K562 (cell line): ENCODE measurements around the gene B3GAT1. TPM values are rescaled to one million over a fixed set of nuclear protein-coding genes. Genes with fewer than 3 reads are reported as not detected.

Experiments
- ATAC-seq: fragments of 200-7000 bp; cut with Tn5 transposase; 3 replicates; pipeline ENCODE4 v1.9.1; 2020; ENCODE audit warnings: moderate library complexity
- BruUV-seq: library from RNA; stranded (reverse); fragments of 400-500 nt; replicated peaks from 2 replicates; lab custom pipeline; 2021; lab: Mats Ljungman, UMichigan
- CTCF ChIA-PET: fragments of 300-600 bp; formaldehyde crosslinking; extraction: SDS; loops from one replicate; lab custom pipeline; 2021; ENCODE audit warnings: low intra/inter-chr PET ratio; lab: Yijun Ruan, JAX
- POLR2A ChIA-PET: fragments of 300-600, 350-650 bp; sonication (Branson Sonifier 250); formaldehyde crosslinking; extraction: SDS; loops from one replicate; lab custom pipeline; 2021; ENCODE audit warnings: antibody characterized with exemption, inconsistent platforms; lab: Yijun Ruan, JAX
- DNase-seq, 4 experiments: peaks; one replicate each; pipeline versions ENCODE4 v3.0.0 to v3.0.0-alpha.2; 2011 to 2018; ENCODE audit warnings: low spot score in 3 of 4, mixed read lengths in 3 of 4; ENCODE audit errors: extremely low read depth in 1 of 4
- FAIRE-seq: peaks from 2 replicates; lab custom pipeline; 2011; peaks lifted over from hg19 to GRCh38; lab: Jason Lieb, UNC
- H2AFZ ChIP-seq: 2 replicates; pipeline ENCODE4 v1.6.0; 2011; ENCODE audit warnings: low read depth, low read length, control low read depth, inconsistent platforms
- H3K27ac ChIP-seq: fragments of 200-600 bp; 3 replicates; pipeline ENCODE4 v1.8.0; 2011; ENCODE audit warnings: low read depth, mild to moderate bottlenecking, control low read depth, inconsistent platforms, low read length, moderate library complexity, mixed read lengths; ENCODE audit errors: extremely low read depth
- H3K27me3 ChIP-seq, 2 experiments: fragments of 300-600 bp in 1 of 2; 2 replicates in 1 of 2; 3 replicates in 1 of 2; pipeline versions ENCODE4 v1.6.0 to v1.8.0; 2011; ENCODE audit warnings: inconsistent platforms in 2 of 2, low read length in 2 of 2, mild to moderate bottlenecking in 1 of 2, mixed read lengths in 1 of 2, moderate library complexity in 1 of 2; ENCODE audit not compliant: control insufficient read depth in 2 of 2, insufficient read depth in 2 of 2
- H3K36me3 ChIP-seq: fragments of 300-600 bp; 3 replicates; pipeline ENCODE4 v1.8.0; 2011; ENCODE audit warnings: mild to moderate bottlenecking, low read length, inconsistent platforms; ENCODE audit not compliant: control insufficient read depth, insufficient read depth
- H3K4me1 ChIP-seq, 2 experiments: fragments of 200-600 bp in 1 of 2; replicated peaks in 1 of 2; 2 replicates in 1 of 2; 3 replicates in 1 of 2; pipeline versions ENCODE4 v1.5.1 to v1.8.0; 2011; ENCODE audit warnings: inconsistent platforms in 2 of 2, low read length in 2 of 2, mild to moderate bottlenecking in 1 of 2, mixed read lengths in 1 of 2, moderate library complexity in 1 of 2; ENCODE audit not compliant: control insufficient read depth in 2 of 2, insufficient read depth in 2 of 2
- H3K4me2 ChIP-seq: 2 replicates; pipeline ENCODE4 v1.6.1; 2011; ENCODE audit warnings: low read length, control low read depth, inconsistent platforms, mixed read lengths; ENCODE audit not compliant: insufficient read depth
- H3K4me3 ChIP-seq: fragments of 200-600 bp; sonication (generic), shearing (Covaris generic); 2 replicates; pipeline ENCODE4 v1.5.1; 2016; ENCODE audit warnings: control low read depth, inconsistent platforms
- H3K79me2 ChIP-seq: fragments of 200-600 bp; 3 replicates; pipeline ENCODE4 v1.8.0; 2011; ENCODE audit warnings: low read length, inconsistent platforms; ENCODE audit not compliant: control insufficient read depth, insufficient read depth
- H3K9ac ChIP-seq, 2 experiments: 2 replicates each; pipeline versions ENCODE4 v1.6.0 to v1.6.1; 2011; ENCODE audit warnings: low read depth in 2 of 2, low read length in 2 of 2, control low read depth in 1 of 2, inconsistent platforms in 1 of 2, mild to moderate bottlenecking in 1 of 2, mixed read lengths in 1 of 2; ENCODE audit not compliant: insufficient read depth in 1 of 2
- H3K9me1 ChIP-seq: one replicate; pipeline ENCODE4 v1.6.0; 2011; ENCODE audit warnings: inconsistent platforms, mild to moderate bottlenecking, low read length, moderate library complexity; ENCODE audit not compliant: control insufficient read depth, insufficient read depth
- H3K9me3 ChIP-seq: replicated peaks from 2 replicates; pipeline ENCODE4 v1.5.1; 2011; ENCODE audit warnings: low read depth, low read length, inconsistent platforms; ENCODE audit not compliant: control insufficient read depth, insufficient read depth
- H4K20me1 ChIP-seq: replicated peaks from 2 replicates; pipeline ENCODE4 v1.6.1; 2011; ENCODE audit warnings: low read length, inconsistent platforms, mixed read lengths; ENCODE audit not compliant: control insufficient read depth, insufficient read depth
- CAMTA2 ChIP-seq: fragments of 250-450 bp; sonication (Bioruptor Pico); conservative IDR thresholded peaks from 2 replicates; pipeline ENCODE4 v1.5.1; 2022
- ETV1 ChIP-seq: fragments of 450-650 bp; conservative IDR thresholded peaks from 2 replicates; pipeline ENCODE4 v1.6.1; 2016; ENCODE audit warnings: missing genetic modification characterization, control low read depth, low read depth, missing compliant biosample characterization
- TAF15 ChIP-seq: fragments of 200-400 bp; formaldehyde crosslinking; IDR thresholded peaks from 2 replicates; pipeline ENCODE4 v1.6.1; 2017; ENCODE audit warnings: mild to moderate bottlenecking, low read depth, low read length, moderate library complexity
- TFAP4 ChIP-seq: sonication (generic); formaldehyde crosslinking; IDR thresholded peaks from 2 replicates; pipeline ENCODE4 v1.8.0; 2022; ENCODE audit warnings: missing genetic modification reagents, mild to moderate bottlenecking, moderate library complexity, borderline replicate concordance
- ZFP91 ChIP-seq: sonication (generic); formaldehyde crosslinking; IDR thresholded peaks from 2 replicates; pipeline ENCODE4 v1.8.0; 2022; ENCODE audit warnings: mild to moderate bottlenecking, missing genetic modification reagents
- ZKSCAN1 ChIP-seq: fragments of 150-350 bp; IDR thresholded peaks from 2 replicates; pipeline ENCODE4 v1.6.1; 2016; ENCODE audit warnings: low read depth, low read length
- WGBS: fragments of 100-300 bp; shearing (Covaris generic); methylation state at CpG from one replicate; pipeline ENCODE4 v1.1.6; 2016; ENCODE audit warnings: low coverage, mixed read lengths; ENCODE audit not compliant: insufficient coverage; ENCODE audit errors: missing lambda C conversion rate; 5-methylcytosine and 5-hydroxymethylcytosine counted together
- in situ Hi-C: fragments of 300-500 bp; cut with MboI; formaldehyde crosslinking; loops from 4 replicates; pipeline ENCODE4 v1.15.0; 2018; ENCODE audit warnings: inconsistent platforms, mixed read lengths
- intact Hi-C: fragments of 100-400 bp; cut with micrococcal nuclease; formaldehyde crosslinking; loops from 2 replicates; pipeline ENCODE4 v1.14.2; 2022
- polyA plus RNA-seq, 8 experiments: library from polyadenylated mRNA; depleted of rRNA in 4 of 8; stranded (reverse) in 5 of 8; unstranded in 3 of 8; fragments of >200 nt; fragmentation: Nextera tagmentation in 2 of 8; fragmentation: Illumina TruSeq in 1 of 8; extraction: Ambion mirVana in 2 of 8; extraction: Trizol in 1 of 8; gene quantifications; 2 replicates each; pipeline versions ENCODE4 v1.2.1 to v1.2.3, GENCODE V29; 2011 to 2014; ENCODE audit warnings: inconsistent platforms in 1 of 8, missing spikeins in 1 of 8
- total RNA-seq, 7 experiments: library from RNA; depleted of rRNA in 6 of 7; stranded (reverse); fragments of >200 nt in 6 of 7; fragmentation: Illumina TruSeq in 2 of 7; extraction: Trizol in 2 of 7; gene quantifications; 2 replicates each; pipeline versions ENCODE4 v1.2.1 to v1.2.3, GENCODE V29; 2011 to 2021; ENCODE audit warnings: low replicate concordance in 1 of 7

The B3GAT1 gene
- total and polyA plus RNA-seq, 9 of the 15 experiments (the other 6 are each of a cell fraction or from before 2014, with no cell fraction given), result 0.01 to 0.53 (median 0.14) TPM; not detected in 1

GRCh38 chr11:134333946-134334345 is 78.1 kb downstream of the B3GAT1 start:
- no peaks in the 10 kb centered on the region for H3K9me3 ChIP-seq
- no peaks in the 10 kb centered on the region for H4K20me1 ChIP-seq
- TF ChIP-seq CAMTA2 (CRISPR knock-in tag) (no peak), ZFP91 (CRISPR knock-in tag) (no peak), TFAP4 (CRISPR knock-in tag) (peak; percentile 33; the same call in 1 of the 2 replicates), TAF15 (no peak), ETV1 (tag) (no peak), ZKSCAN1 (no peak)
- ATAC-seq, result no peak
- H3K9me1 ChIP-seq, result no peaks in the 10 kb centered on the region
- in situ Hi-C loops (no loop called here), intact Hi-C loops (no loop called here)
- H3K4me2 ChIP-seq, result no peak overlapping the region
- BruUV-seq, result no TSS peak
- no peak for FAIRE-seq
- ChIA-PET CTCF (no interaction called here), POLR2A (interaction anchor here (1.2 kb wide), 1 partner anchor 10 kb away, joined by 3 read pairs; no protein-coding TSS in a partner anchor)
- 0 out of 3 replicates have a peak, but pooled peaks cover 2% of the 10 kb centered on the region for H3K79me2 ChIP-seq
- DNase-seq, result no peak
- H3K36me3 ChIP-seq, result no peaks in the 10 kb centered on the region
- peaks cover 4 to 5% of the 10 kb centered on the region in 2 experiments; a peak in 3 of 5 replicates for H3K27me3 ChIP-seq
- no peak overlapping the region for H3K4me3 ChIP-seq
- no peak overlapping the region for H3K27ac ChIP-seq
- H2AFZ ChIP-seq, result no peak overlapping the region
- H3K9ac ChIP-seq, result no peak overlapping the region
- H3K4me1 ChIP-seq, result peaks cover 8% of the 10 kb centered on the region in 2 experiments; a peak in 3 of 5 replicates
- 58% methylated on average over 2 of the region's 3 CpGs for WGBS
